IPS-20b (cell line): ENCODE data around the gene RAD51AP2.
"Not testable (repeated sequence)": the region's sequence is repeated elsewhere in the genome, so short reads cannot be mapped to it uniquely, and the experiment has no call there.

Source experiments
- H3K27ac ChIP-seq: one replicate; pipeline ENCODE4 v1.5.1; 2013; ENCODE audit warnings: low read length
- H3K27me3 ChIP-seq: 2 replicates; pipeline ENCODE4 v1.6.1; 2013; ENCODE audit warnings: mild to moderate bottlenecking, low read length, inconsistent platforms; ENCODE audit not compliant: insufficient read depth
- H3K36me3 ChIP-seq: 2 replicates; pipeline ENCODE4 v1.6.1; 2013; ENCODE audit warnings: low read depth, mild to moderate bottlenecking, inconsistent platforms, low read length, moderate library complexity; ENCODE audit not compliant: insufficient read depth
- H3K4me1 ChIP-seq: 2 replicates; pipeline ENCODE4 v1.6.1; 2013; ENCODE audit warnings: mild to moderate bottlenecking, control low read depth, inconsistent platforms, low read length, moderate library complexity; ENCODE audit not compliant: insufficient read depth
- H3K4me3 ChIP-seq: 2 replicates; pipeline ENCODE4 v1.5.1; 2013; ENCODE audit warnings: mild to moderate bottlenecking, low read length, inconsistent platforms
- H3K9ac ChIP-seq: 2 replicates; pipeline ENCODE4 v1.6.1; 2013; ENCODE audit warnings: low read depth, mild to moderate bottlenecking, inconsistent platforms, low read length, moderate library complexity
- H3K9me3 ChIP-seq: 2 replicates; pipeline ENCODE4 v1.6.1; 2013; ENCODE audit warnings: mild to moderate bottlenecking, low read depth, low read length, inconsistent platforms; ENCODE audit not compliant: insufficient read depth

The RAD51AP2 gene

GRCh38 chr2:17490165-17490564 is 28.1 kb downstream of the RAD51AP2 start:
- H3K9me3 ChIP-seq, H3K27me3 ChIP-seq, H3K9ac ChIP-seq, H3K4me3 ChIP-seq, H3K4me1 ChIP-seq, H3K27ac ChIP-seq, H3K36me3 ChIP-seq: not testable (repeated sequence)

GRCh38 chr2:17488610-17489009 is 29.6 kb downstream of the RAD51AP2 start:
- H3K27me3 ChIP-seq, H3K9me3 ChIP-seq, H3K4me3 ChIP-seq, H3K9ac ChIP-seq, H3K36me3 ChIP-seq, H3K27ac ChIP-seq, H3K4me1 ChIP-seq: not testable (repeated sequence)

GRCh38 chr2:17483496-17483895 is 34.7 kb downstream of the RAD51AP2 start:
- Histone ChIP-seq H3K36me3 (no peaks in the 10 kb centered on the region), H3K9me3 (no peaks in the 10 kb centered on the region), H3K4me1 (no peaks in the 10 kb centered on the region; the same call in 1 of the 2 replicates), H3K4me3 (no peak overlapping the region), H3K27me3 (no peaks in the 10 kb centered on the region), H3K27ac (no peak overlapping the region), H3K9ac (no peak overlapping the region)

- Histone ChIP-seq H3K4me1 (no peaks in the 10 kb centered on the region; the same call in 1 of the 2 replicates), H3K9ac (no peak overlapping the region), H3K9me3 (no peaks in the 10 kb centered on the region), H3K27ac (no peak overlapping the region), H3K27me3 (no peaks in the 10 kb centered on the region), H3K36me3 (no peaks in the 10 kb centered on the region), H3K4me3 (no peak overlapping the region)
Observed at GRCh38 chr2:17482651-17483050, 35.6 kb downstream of the RAD51AP2 start.

- no peak overlapping the region for H3K4me3 ChIP-seq
- no peaks in the 10 kb centered on the region for H3K27me3 ChIP-seq
- H3K9ac ChIP-seq = no peak overlapping the region
- no peaks in the 10 kb centered on the region for H3K36me3 ChIP-seq
- no peaks in the 10 kb centered on the region; the same call in 1 of the 2 replicates for H3K4me1 ChIP-seq
- H3K9me3 ChIP-seq = no peaks in the 10 kb centered on the region
- no peak overlapping the region for H3K27ac ChIP-seq
Observed at GRCh38 chr2:17479875-17480274, 38.4 kb downstream of the RAD51AP2 start.

GRCh38 chr2:17476830-17477229 is 41.4 kb downstream of the RAD51AP2 start:
- no peak overlapping the region for H3K9ac ChIP-seq
- no peak overlapping the region for H3K4me3 ChIP-seq
- no peaks in the 10 kb centered on the region for H3K27me3 ChIP-seq
- H3K27ac ChIP-seq = no peak overlapping the region
- no peaks in the 10 kb centered on the region for H3K9me3 ChIP-seq
- H3K36me3 ChIP-seq = no peaks in the 10 kb centered on the region
- H3K4me1 ChIP-seq = peaks cover under 1% of the 10 kb centered on the region; the same call in 1 of the 2 replicates

- Histone ChIP-seq H3K9me3 (no peaks in the 10 kb centered on the region), H3K9ac (no peak overlapping the region), H3K27ac (no peak overlapping the region), H3K27me3 (no peaks in the 10 kb centered on the region), H3K36me3 (no peaks in the 10 kb centered on the region), H3K4me1 (peaks cover 7% of the 10 kb centered on the region; the same call in 1 of the 2 replicates), H3K4me3 (no peak overlapping the region)
Observed at GRCh38 chr2:17476064-17476463, 42.2 kb downstream of the RAD51AP2 start.

GRCh38 chr2:17475286-17475685 is 43.0 kb downstream of the RAD51AP2 start:
- H3K4me3 ChIP-seq = no peak overlapping the region

GRCh38 chr2:17471979-17472378 is 46.3 kb downstream of the RAD51AP2 start:
- Histone ChIP-seq H3K9me3 (peaks cover 20% of the 10 kb centered on the region), H3K4me3 (no peak overlapping the region), H3K27ac (no peak overlapping the region), H3K9ac (no peak overlapping the region), H3K27me3 (no peaks in the 10 kb centered on the region), H3K36me3 (no peaks in the 10 kb centered on the region), H3K4me1 (peaks cover 7% of the 10 kb centered on the region; the same call in 1 of the 2 replicates)

More at GRCh38 chr2:17475286-17475685, 43.0 kb downstream of the RAD51AP2 start:
- Histone ChIP-seq H3K36me3 (no peaks in the 10 kb centered on the region), H3K9ac (no peak overlapping the region), H3K27me3 (no peaks in the 10 kb centered on the region), H3K9me3 (peaks cover 4% of the 10 kb centered on the region), H3K27ac (no peak overlapping the region), H3K4me1 (peaks cover 7% of the 10 kb centered on the region; the same call in 1 of the 2 replicates)

- Histone ChIP-seq H3K4me1 (peaks cover 7% of the 10 kb centered on the region; the same call in 1 of the 2 replicates), H3K36me3 (no peaks in the 10 kb centered on the region), H3K27ac (no peak overlapping the region), H3K4me3 (no peak overlapping the region), H3K27me3 (no peaks in the 10 kb centered on the region), H3K9ac (no peak overlapping the region), H3K9me3 (peaks cover 20% of the 10 kb centered on the region)
Observed at GRCh38 chr2:17470855-17471641, 47.2 kb downstream of the RAD51AP2 start.

- H3K27me3 ChIP-seq = no peaks in the 10 kb centered on the region
Observed at GRCh38 chr2:17461087-17461475, 57.2 kb downstream of the RAD51AP2 start.

More at GRCh38 chr2:17461087-17461475, 57.2 kb downstream of the RAD51AP2 start:
- H3K4me1 ChIP-seq = no peaks in the 10 kb centered on the region
- no peak overlapping the region for H3K27ac ChIP-seq
- H3K9me3 ChIP-seq = no peaks in the 10 kb centered on the region
- no peaks in the 10 kb centered on the region for H3K36me3 ChIP-seq
- H3K4me3 ChIP-seq = no peak overlapping the region
- H3K9ac ChIP-seq = no peak overlapping the region
